WTC11 (cell line): ENCODE measurements around the gene HAPSTR1.

Experiments
- AFF4 ChIP-seq: sonication (generic); formaldehyde crosslinking; IDR thresholded peaks from 2 replicates; pipeline ENCODE4 v1.8.1; 2023; ENCODE audit warnings: mild to moderate bottlenecking, missing genetic modification reagents, borderline replicate concordance
- CBFB ChIP-seq: sonication (generic); formaldehyde crosslinking; IDR thresholded peaks from 2 replicates; pipeline ENCODE4 v1.8.1; 2022; ENCODE audit warnings: mild to moderate bottlenecking, low read depth, missing genetic modification reagents
- CTCF ChIP-seq: fragments of 200-600 bp; IDR thresholded peaks from 2 replicates; pipeline ENCODE4 v1.8.0; 2022; ENCODE audit warnings: antibody characterized with exemption
- E2F4 ChIP-seq: sonication (generic); formaldehyde crosslinking; IDR thresholded peaks from 2 replicates; pipeline ENCODE4 v1.8.1; 2022; ENCODE audit warnings: low read depth, mild to moderate bottlenecking, moderate library complexity, missing genetic modification reagents, borderline replicate concordance
- FOXJ3 ChIP-seq: sonication (generic); formaldehyde crosslinking; IDR thresholded peaks from 2 replicates; pipeline ENCODE4 v1.9.0; 2021; ENCODE audit warnings: missing genetic modification reagents, mild to moderate bottlenecking, borderline replicate concordance
- JUN ChIP-seq: sonication (generic); formaldehyde crosslinking; IDR thresholded peaks from 2 replicates; pipeline ENCODE4 v1.8.0; 2023; ENCODE audit warnings: mild to moderate bottlenecking, missing genetic modification reagents
- NFE2L1 ChIP-seq: sonication (generic); formaldehyde crosslinking; IDR thresholded peaks from 2 replicates; pipeline ENCODE4 v1.8.1; 2023; ENCODE audit warnings: missing genetic modification reagents
- TEAD4 ChIP-seq: sonication (generic); formaldehyde crosslinking; IDR thresholded peaks from 2 replicates; pipeline ENCODE4 v1.8.0; 2022; ENCODE audit warnings: mild to moderate bottlenecking, missing genetic modification reagents
- USF1 ChIP-seq: sonication (generic); formaldehyde crosslinking; IDR thresholded peaks from 2 replicates; pipeline ENCODE4 v1.8.0; 2022; ENCODE audit warnings: mild to moderate bottlenecking, missing genetic modification reagents
- ZNF317 ChIP-seq: sonication (generic); formaldehyde crosslinking; IDR thresholded peaks from 2 replicates; pipeline ENCODE4 v1.8.1; 2023; ENCODE audit warnings: low read depth, mild to moderate bottlenecking, moderate library complexity, missing genetic modification reagents, borderline replicate concordance
- ZNF512 ChIP-seq: sonication (generic); formaldehyde crosslinking; IDR thresholded peaks from 2 replicates; pipeline ENCODE4 v1.8.1; 2022; ENCODE audit warnings: missing genetic modification reagents, borderline replicate concordance

- TF ChIP-seq TEAD4 (no peak), AFF4 (CRISPR knock-in tag) (no peak), CTCF (no peak), CBFB (CRISPR knock-in tag) (no peak), FOXJ3 (CRISPR knock-in tag) (no peak), USF1 (CRISPR knock-in tag) (no peak), ZNF317 (CRISPR knock-in tag) (no peak), JUN (CRISPR knock-in tag) (no peak), E2F4 (CRISPR knock-in tag) (no peak), NFE2L1 (no peak), ZNF512 (no peak)
Observed at GRCh38 chr16:9058211-9058610, 33.2 kb upstream of the HAPSTR1 start.
